H1 (cell line): ENCODE data around the gene CFAP97. TPM values are rescaled to one million over a fixed set of nuclear protein-coding genes. Genes with fewer than 3 reads are reported as not detected.

Source experiments
- CTCF ChIA-PET: fragments of 300-600 bp; sonication (Branson Sonifier 250); formaldehyde crosslinking; loops from one replicate; lab custom pipeline; 2021; ENCODE audit not compliant: partially characterized antibody; lab: Charles Lee
- POLR2A ChIA-PET: fragments of 300-600 bp; sonication (Branson Sonifier 250); formaldehyde crosslinking; loops from one replicate; lab custom pipeline; 2021; ENCODE audit warnings: inconsistent platforms; ENCODE audit not compliant: partially characterized antibody; lab: Charles Lee
- DNase-seq, 2 experiments: peaks; one replicate each; pipeline versions ENCODE4 v3.0.0 to v3.0.0-alpha.2; 2010 to 2022; ENCODE audit warnings: low spot score in 2 of 2, low read depth in 1 of 2, mixed read lengths in 1 of 2
- FAIRE-seq: peaks from 2 replicates; lab custom pipeline; 2011; peaks lifted over from hg19 to GRCh38; lab: Jason Lieb, UNC
- H2AFZ ChIP-seq: 2 replicates; pipeline ENCODE4 v1.8.1; 2012; ENCODE audit warnings: low read length, inconsistent platforms
- H2AK5ac ChIP-seq: 2 replicates; pipeline ENCODE4 v1.6.1; 2013; ENCODE audit warnings: low read depth, low read length
- H2BK120ac ChIP-seq: replicated peaks from 2 replicates; pipeline ENCODE3; 2013; ENCODE audit warnings: low read depth, low read length, inconsistent platforms
- H2BK12ac ChIP-seq: 2 replicates; pipeline ENCODE4 v1.6.1; 2013; ENCODE audit warnings: low read depth, low read length
- H2BK15ac ChIP-seq: 2 replicates; pipeline ENCODE4 v1.6.1; 2013; ENCODE audit warnings: low read length
- H2BK20ac ChIP-seq: 2 replicates; pipeline ENCODE4 v1.6.1; 2013; ENCODE audit warnings: low read length
- H2BK5ac ChIP-seq: 2 replicates; pipeline ENCODE4 v1.6.1; 2013; ENCODE audit warnings: low read depth, low read length
- H3K14ac ChIP-seq: 2 replicates; pipeline ENCODE4 v1.6.1; 2013; ENCODE audit warnings: inconsistent platforms; ENCODE audit not compliant: insufficient read length
- H3K18ac ChIP-seq: 2 replicates; pipeline ENCODE4 v1.6.1; 2013; ENCODE audit warnings: low read length; ENCODE audit errors: extremely low read depth
- H3K23ac ChIP-seq: 2 replicates; pipeline ENCODE4 v1.6.1; 2013; ENCODE audit warnings: inconsistent platforms; ENCODE audit not compliant: insufficient read length
- H3K23me2 ChIP-seq: 2 replicates; pipeline ENCODE4 v1.6.1; 2013; ENCODE audit warnings: low read depth, low read length
- H3K27ac ChIP-seq: 2 replicates; pipeline ENCODE4 v1.6.1; 2011; ENCODE audit warnings: low read depth, low read length, inconsistent platforms
- H3K27me3 ChIP-seq, 4 experiments: replicated peaks in 1 of 4; 1 replicate in 1 of 4; 2 replicates in 3 of 4; pipeline versions ENCODE4 v1.6.1 to v1.8.1; 2011 to 2013; ENCODE audit warnings: low read length in 3 of 4, mild to moderate bottlenecking in 3 of 4, inconsistent platforms in 2 of 4, mixed read lengths in 2 of 4, moderate library complexity in 1 of 4; ENCODE audit not compliant: control insufficient read depth in 3 of 4, insufficient read depth in 3 of 4; ENCODE audit errors: extremely low read depth in 1 of 4
- H3K36me3 ChIP-seq, 4 experiments: 2 replicates each; pipeline versions ENCODE4 v1.6.1 to v1.8.1; 2011 to 2013; ENCODE audit warnings: mild to moderate bottlenecking in 4 of 4, low read length in 3 of 4, moderate library complexity in 2 of 4, control low read depth in 1 of 4, inconsistent platforms in 1 of 4; ENCODE audit not compliant: insufficient read depth in 4 of 4, control insufficient read depth in 2 of 4
- H3K4ac ChIP-seq: replicated peaks from 2 replicates; pipeline ENCODE3; 2013; ENCODE audit warnings: low read length, low read depth, mixed read lengths, inconsistent platforms; ENCODE audit not compliant: insufficient read length
- H3K4me1 ChIP-seq, 4 experiments: replicated peaks in 1 of 4; 1 replicate in 1 of 4; 2 replicates in 3 of 4; pipeline versions ENCODE4 v1.6.1 to v1.8.1; 2011 to 2013; ENCODE audit warnings: low read length in 3 of 4, inconsistent platforms in 2 of 4, mixed read lengths in 1 of 4; ENCODE audit not compliant: insufficient read depth in 4 of 4, control insufficient read depth in 3 of 4
- H3K4me2 ChIP-seq, 2 experiments: 2 replicates each; pipeline versions ENCODE4 v1.6.1 to v1.8.1; 2011 to 2013; ENCODE audit warnings: low read depth in 2 of 2, low read length in 2 of 2, control low read depth in 1 of 2, inconsistent platforms in 1 of 2, mild to moderate bottlenecking in 1 of 2; ENCODE audit not compliant: insufficient read depth in 1 of 2
- H3K4me3 ChIP-seq, 4 experiments: fragments of 200-600, 300-600 bp in 1 of 4; sonication (generic), shearing (Covaris generic), sonication (Bioruptor Twin) in 1 of 4; 2 replicates each; pipeline versions ENCODE4 v1.5.1 to v1.8.1; 2011 to 2016; ENCODE audit warnings: low read length in 4 of 4, low read depth in 3 of 4, control low read depth in 2 of 4, inconsistent platforms in 2 of 4, mild to moderate bottlenecking in 2 of 4, mixed read lengths in 1 of 4, moderate library complexity in 1 of 4; ENCODE audit not compliant: insufficient read depth in 2 of 4; ENCODE audit errors: extremely low read depth in 1 of 4
- H3K56ac ChIP-seq: replicated peaks from 2 replicates; pipeline ENCODE3; 2013; ENCODE audit warnings: low read depth, mild to moderate bottlenecking, mixed read lengths, low read length, inconsistent platforms; ENCODE audit not compliant: insufficient read length
- H3K79me1 ChIP-seq: 2 replicates; pipeline ENCODE4 v1.6.1; 2013; ENCODE audit warnings: low read depth, low read length, control low read depth
- H3K79me2 ChIP-seq, 2 experiments: 2 replicates each; pipeline versions ENCODE4 v1.6.1 to v1.8.1; 2012 to 2013; ENCODE audit warnings: low read length in 2 of 2, mild to moderate bottlenecking in 2 of 2, inconsistent platforms in 1 of 2; ENCODE audit not compliant: insufficient read depth in 2 of 2, control insufficient read depth in 1 of 2
- H3K9ac ChIP-seq, 4 experiments: replicated peaks in 1 of 4; 1 replicate in 1 of 4; 2 replicates in 3 of 4; pipeline versions ENCODE4 v1.6.1 to v1.8.1; 2011 to 2013; ENCODE audit warnings: low read depth in 3 of 4, low read length in 3 of 4, control low read depth in 2 of 4, mild to moderate bottlenecking in 2 of 4, moderate library complexity in 2 of 4, inconsistent platforms in 1 of 4; ENCODE audit errors: extremely low read depth in 1 of 4
- H3K9me3 ChIP-seq, 2 experiments: 2 replicates each; pipeline versions ENCODE4 v1.6.1 to v1.8.1; 2012 to 2013; ENCODE audit warnings: mild to moderate bottlenecking in 2 of 2, moderate library complexity in 2 of 2, control low read depth in 1 of 2, inconsistent platforms in 1 of 2, low read depth in 1 of 2, low read length in 1 of 2, mixed read lengths in 1 of 2; ENCODE audit not compliant: insufficient read depth in 2 of 2
- H4K20me1 ChIP-seq, 2 experiments: replicated peaks in 1 of 2; 2 replicates each; pipeline versions ENCODE3 to v1.8.1; 2011 to 2013; ENCODE audit warnings: inconsistent platforms in 2 of 2, low read length in 2 of 2, mild to moderate bottlenecking in 1 of 2; ENCODE audit not compliant: insufficient read depth in 2 of 2, control insufficient read depth in 1 of 2
- H4K5ac ChIP-seq: 2 replicates; pipeline ENCODE4 v1.6.1; 2013; ENCODE audit warnings: low read length, low read depth, mixed read lengths, inconsistent platforms; ENCODE audit not compliant: insufficient read length
- H4K8ac ChIP-seq: 2 replicates; pipeline ENCODE4 v1.8.0; 2013; ENCODE audit warnings: mild to moderate bottlenecking, moderate library complexity, low read length, inconsistent platforms; ENCODE audit not compliant: insufficient read depth; ENCODE audit errors: extremely low read depth
- H4K91ac ChIP-seq: replicated peaks from 2 replicates; pipeline ENCODE3; 2013; ENCODE audit warnings: low read length, mixed read lengths, inconsistent platforms; ENCODE audit not compliant: insufficient read length
- CTBP2 ChIP-seq: IDR thresholded peaks from 2 replicates; pipeline ENCODE4 v1.7.0; 2011; ENCODE audit warnings: borderline replicate concordance, mild to moderate bottlenecking, moderate library complexity, mixed read lengths, low read length; ENCODE audit not compliant: insufficient read depth, insufficient read length
- EGR1 ChIP-seq: IDR thresholded peaks from 2 replicates; pipeline ENCODE4 v1.6.1; 2011; ENCODE audit warnings: low read depth, low read length, borderline replicate concordance
- EZH2 ChIP-seq: fragments of 200-600 bp; sonication (generic); IDR thresholded peaks from 2 replicates; pipeline ENCODE4 v1.7.1; 2012; ENCODE audit warnings: low read depth, mild to moderate bottlenecking, moderate library complexity, low read length, inconsistent platforms; ENCODE audit not compliant: severe bottlenecking
- GTF2F1 ChIP-seq: IDR thresholded peaks from 2 replicates; pipeline ENCODE4 v1.6.1; 2012; ENCODE audit warnings: low read depth, low read length, improper control_type of control experiment, borderline replicate concordance
- MAFK ChIP-seq: IDR thresholded peaks from 2 replicates; pipeline ENCODE4 v1.6.1; 2012; ENCODE audit warnings: low read depth, mild to moderate bottlenecking, improper control_type of control experiment, low read length
- POLR2AphosphoS5 ChIP-seq: IDR thresholded peaks from 2 replicates; pipeline ENCODE4 v1.6.1; 2011; ENCODE audit warnings: low read depth, low read length
- POU5F1 ChIP-seq: IDR thresholded peaks from 2 replicates; pipeline ENCODE4 v1.6.1; 2011; ENCODE audit warnings: low read depth, mild to moderate bottlenecking, low read length, moderate library complexity
- SP1 ChIP-seq: IDR thresholded peaks from 2 replicates; pipeline ENCODE4 v1.6.1; 2011; ENCODE audit warnings: low read depth, low read length
- TAF7 ChIP-seq: optimal IDR thresholded peaks from 2 replicates; pipeline ENCODE3; 2011; ENCODE audit warnings: low read depth, mild to moderate bottlenecking, inconsistent platforms, low read length, moderate library complexity, borderline replicate concordance
- TBP ChIP-seq: IDR thresholded peaks from 2 replicates; pipeline ENCODE4 v1.6.1; 2011; ENCODE audit warnings: low read depth, low read length, improper control_type of control experiment
- ZNF274 ChIP-seq: IDR thresholded peaks from 2 replicates; pipeline ENCODE4 v1.7.0; 2012; ENCODE audit warnings: low read length, borderline replicate concordance; ENCODE audit errors: extremely low read depth
- polyA plus RNA-seq, 7 experiments: library from polyadenylated mRNA; depleted of rRNA in 3 of 7; stranded (reverse) in 5 of 7; unstranded in 2 of 7; fragments of >200 nt in 5 of 7; fragments of 200-250 nt in 2 of 7; gene quantifications; 1 replicate in 5 of 7; 2 replicates in 1 of 7; 4 replicates in 1 of 7; pipeline versions ENCODE4 v1.2.1 to v1.2.3, GENCODE V29; 2011 to 2013; ENCODE audit warnings: missing spikeins in 2 of 7, mixed read lengths in 2 of 7
- total RNA-seq: library from RNA; stranded (reverse); fragmentation: NEBNext Ultra II Directional; extraction: Animal tissue kit (Norgen Biotek cat#: 25700); gene quantifications from 2 replicates; pipeline ENCODE4 v1.2.1, GENCODE V29; 2021
- TF ChIP-seq, protein P1 (sequence below): IDR thresholded peaks from 2 replicates; pipeline ENCODE4 v1.6.1; 2012; ENCODE audit warnings: inconsistent platforms
- TF ChIP-seq, protein P2 (sequence below): IDR thresholded peaks from 2 replicates; pipeline ENCODE4 v1.6.1; 2012; ENCODE audit warnings: inconsistent platforms

Gene CFAP97
- total and polyA plus RNA-seq, 2 of the 8 experiments (the other 6 are each of a cell fraction or from before 2014, with no cell fraction given), result 9.2 to 40.4 TPM

DNA sequence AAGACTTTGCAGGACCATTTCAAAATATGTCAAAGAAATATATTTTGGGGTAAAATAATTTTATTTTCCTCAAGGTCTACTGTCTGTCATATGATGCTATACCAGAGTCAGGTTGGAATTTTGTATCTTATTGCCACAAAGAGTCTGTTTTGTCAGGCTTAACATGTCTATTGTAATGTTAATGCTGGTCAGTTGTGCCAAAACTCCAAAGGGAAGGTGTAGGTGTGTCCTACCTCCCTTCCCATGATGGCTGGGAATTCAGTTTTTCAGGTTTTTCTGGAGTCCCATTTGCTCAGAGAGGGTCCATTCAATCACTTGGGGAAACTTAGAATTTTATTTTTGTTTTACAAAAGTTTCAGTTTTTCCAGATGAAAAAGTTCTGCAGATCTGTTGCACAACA is 94.1 kb downstream of the CFAP97 start:
- ChIA-PET CTCF (interaction anchor here (0.5 to 1.3 kb wide), 4 partner anchors 8 to 102 kb away, joined by 3 to 5 read pairs (median 4); no protein-coding TSS in a partner anchor), POLR2A (interaction anchor here (1.2 to 2.6 kb wide), 3 partner anchors 11 to 102 kb away, joined by 3 to 11 read pairs (median 9); no protein-coding TSS in a partner anchor)
- H3K23me2 ChIP-seq, result no peaks in the 10 kb centered on the region; the same call in 1 of the 2 replicates
- H4K8ac ChIP-seq, result no peak overlapping the region
- H3K27ac ChIP-seq, result no peak overlapping the region
- H4K20me1 ChIP-seq, result no peaks in the 10 kb centered on the region
- H3K9me3 ChIP-seq, result no peaks in the 10 kb centered on the region
- H4K91ac ChIP-seq, result no peak overlapping the region
- H3K4me1 ChIP-seq, result peaks cover 6 to 26% (median 13%) of the 10 kb centered on the region in 4 experiments
- no peak overlapping the region for H2BK20ac ChIP-seq
- FAIRE-seq, result peak; percentile 71
- H3K79me2 ChIP-seq, result no peaks in the 10 kb centered on the region
- H3K36me3 ChIP-seq, result no peaks in the 10 kb centered on the region
- H3K4ac ChIP-seq, result no peak overlapping the region
- peak overlapping the region; percentile 84 for H4K5ac ChIP-seq
- no peak for DNase-seq
- peak overlapping the region; percentile 88; the same call in 1 of the 2 replicates for H2BK5ac ChIP-seq
- H3K27me3 ChIP-seq, result no peaks in the 10 kb centered on the region
- H3K56ac ChIP-seq, result no peak overlapping the region
- no peak overlapping the region for H2BK15ac ChIP-seq
- no peak overlapping the region; the same call in 1 of the 2 replicates for H3K18ac ChIP-seq
- no peak overlapping the region for H3K14ac ChIP-seq
- H2AK5ac ChIP-seq, result no peak overlapping the region
- H2AFZ ChIP-seq, result no peak overlapping the region
- no peak overlapping the region for H3K9ac ChIP-seq
- peak overlapping the region in 1 of 2 experiments; percentile 30; a peak in 1 of 4 replicates for H3K4me2 ChIP-seq
- no peaks in the 10 kb centered on the region for H3K79me1 ChIP-seq
- no peak overlapping the region; a peak in 1 of 8 replicates for H3K4me3 ChIP-seq
- no peak overlapping the region for H3K23ac ChIP-seq
- no peak overlapping the region for H2BK120ac ChIP-seq
- no peak overlapping the region for H2BK12ac ChIP-seq
- TF ChIP-seq SP1 (0 out of 2 replicates have a peak, but pooled peaks have one; percentile 25), CTBP2 (no peak), TAF7 (no peak), TBP (no peak), POLR2AphosphoS5 (no peak), POU5F1 (peak; percentile 84), EGR1 (no peak), GTF2F1 (no peak), EZH2 (no peak), MAFK (no peak), ZNF274 (no peak)
- TF ChIP-seq, protein P1, sequence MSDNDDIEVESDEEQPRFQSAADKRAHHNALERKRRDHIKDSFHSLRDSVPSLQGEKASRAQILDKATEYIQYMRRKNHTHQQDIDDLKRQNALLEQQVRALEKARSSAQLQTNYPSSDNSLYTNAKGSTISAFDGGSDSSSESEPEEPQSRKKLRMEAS, result no peak
- TF ChIP-seq, protein P2, sequence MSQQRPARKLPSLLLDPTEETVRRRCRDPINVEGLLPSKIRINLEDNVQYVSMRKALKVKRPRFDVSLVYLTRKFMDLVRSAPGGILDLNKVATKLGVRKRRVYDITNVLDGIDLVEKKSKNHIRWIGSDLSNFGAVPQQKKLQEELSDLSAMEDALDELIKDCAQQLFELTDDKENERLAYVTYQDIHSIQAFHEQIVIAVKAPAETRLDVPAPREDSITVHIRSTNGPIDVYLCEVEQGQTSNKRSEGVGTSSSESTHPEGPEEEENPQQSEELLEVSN, result no peak
